K562 (cell line): ENCODE data around the gene SETD1B. TPM values are rescaled to one million over a fixed set of nuclear protein-coding genes. Genes with fewer than 3 reads are reported as not detected.
A peak's percentile ranks its signal among the peaks of the same experiment; 100 is the strongest.

ENCODE experiments used
- ATAC-seq: fragments of 200-7000 bp; cut with Tn5 transposase; 3 replicates; pipeline ENCODE4 v1.9.1; 2020; ENCODE audit warnings: moderate library complexity
- BruUV-seq: library from RNA; stranded (reverse); fragments of 400-500 nt; replicated peaks from 2 replicates; lab custom pipeline; 2021; lab: Mats Ljungman, UMichigan
- CTCF ChIA-PET: fragments of 300-600 bp; formaldehyde crosslinking; extraction: SDS; loops from one replicate; lab custom pipeline; 2021; ENCODE audit warnings: low intra/inter-chr PET ratio; lab: Yijun Ruan, JAX
- POLR2A ChIA-PET: fragments of 300-600, 350-650 bp; sonication (Branson Sonifier 250); formaldehyde crosslinking; extraction: SDS; loops from one replicate; lab custom pipeline; 2021; ENCODE audit warnings: antibody characterized with exemption, inconsistent platforms; lab: Yijun Ruan, JAX
- DNase-seq, 4 experiments: peaks; one replicate each; pipeline versions ENCODE4 v3.0.0 to v3.0.0-alpha.2; 2011 to 2018; ENCODE audit warnings: low spot score in 3 of 4, mixed read lengths in 3 of 4; ENCODE audit errors: extremely low read depth in 1 of 4
- FAIRE-seq: peaks from 2 replicates; lab custom pipeline; 2011; peaks lifted over from hg19 to GRCh38; lab: Jason Lieb, UNC
- H2AFZ ChIP-seq: 2 replicates; pipeline ENCODE4 v1.6.0; 2011; ENCODE audit warnings: low read depth, low read length, control low read depth, inconsistent platforms
- H3K27ac ChIP-seq: fragments of 200-600 bp; 3 replicates; pipeline ENCODE4 v1.8.0; 2011; ENCODE audit warnings: low read depth, mild to moderate bottlenecking, control low read depth, inconsistent platforms, low read length, moderate library complexity, mixed read lengths; ENCODE audit errors: extremely low read depth
- H3K27me3 ChIP-seq, 2 experiments: fragments of 300-600 bp in 1 of 2; 2 replicates in 1 of 2; 3 replicates in 1 of 2; pipeline versions ENCODE4 v1.6.0 to v1.8.0; 2011; ENCODE audit warnings: inconsistent platforms in 2 of 2, low read length in 2 of 2, mild to moderate bottlenecking in 1 of 2, mixed read lengths in 1 of 2, moderate library complexity in 1 of 2; ENCODE audit not compliant: control insufficient read depth in 2 of 2, insufficient read depth in 2 of 2
- H3K36me3 ChIP-seq: fragments of 300-600 bp; 3 replicates; pipeline ENCODE4 v1.8.0; 2011; ENCODE audit warnings: mild to moderate bottlenecking, low read length, inconsistent platforms; ENCODE audit not compliant: control insufficient read depth, insufficient read depth
- H3K4me1 ChIP-seq, 2 experiments: fragments of 200-600 bp in 1 of 2; replicated peaks in 1 of 2; 2 replicates in 1 of 2; 3 replicates in 1 of 2; pipeline versions ENCODE4 v1.5.1 to v1.8.0; 2011; ENCODE audit warnings: inconsistent platforms in 2 of 2, low read length in 2 of 2, mild to moderate bottlenecking in 1 of 2, mixed read lengths in 1 of 2, moderate library complexity in 1 of 2; ENCODE audit not compliant: control insufficient read depth in 2 of 2, insufficient read depth in 2 of 2
- H3K4me2 ChIP-seq: 2 replicates; pipeline ENCODE4 v1.6.1; 2011; ENCODE audit warnings: low read length, control low read depth, inconsistent platforms, mixed read lengths; ENCODE audit not compliant: insufficient read depth
- H3K4me3 ChIP-seq: fragments of 200-600 bp; sonication (generic), shearing (Covaris generic); 2 replicates; pipeline ENCODE4 v1.5.1; 2016; ENCODE audit warnings: control low read depth, inconsistent platforms
- H3K79me2 ChIP-seq: fragments of 200-600 bp; 3 replicates; pipeline ENCODE4 v1.8.0; 2011; ENCODE audit warnings: low read length, inconsistent platforms; ENCODE audit not compliant: control insufficient read depth, insufficient read depth
- H3K9ac ChIP-seq, 2 experiments: 2 replicates each; pipeline versions ENCODE4 v1.6.0 to v1.6.1; 2011; ENCODE audit warnings: low read depth in 2 of 2, low read length in 2 of 2, control low read depth in 1 of 2, inconsistent platforms in 1 of 2, mild to moderate bottlenecking in 1 of 2, mixed read lengths in 1 of 2; ENCODE audit not compliant: insufficient read depth in 1 of 2
- H3K9me1 ChIP-seq: one replicate; pipeline ENCODE4 v1.6.0; 2011; ENCODE audit warnings: inconsistent platforms, mild to moderate bottlenecking, low read length, moderate library complexity; ENCODE audit not compliant: control insufficient read depth, insufficient read depth
- H3K9me3 ChIP-seq: replicated peaks from 2 replicates; pipeline ENCODE4 v1.5.1; 2011; ENCODE audit warnings: low read depth, low read length, inconsistent platforms; ENCODE audit not compliant: control insufficient read depth, insufficient read depth
- H4K20me1 ChIP-seq: replicated peaks from 2 replicates; pipeline ENCODE4 v1.6.1; 2011; ENCODE audit warnings: low read length, inconsistent platforms, mixed read lengths; ENCODE audit not compliant: control insufficient read depth, insufficient read depth
- BACH1 ChIP-seq: fragments of 200-800 bp; sonication (Bioruptor generic); IDR thresholded peaks from 2 replicates; pipeline ENCODE4 v1.6.1; 2016; ENCODE audit warnings: missing genetic modification characterization, missing compliant biosample characterization
- DMBX1 ChIP-seq: fragments of 250-450 bp; sonication (Bioruptor Pico); IDR thresholded peaks from 2 replicates; pipeline ENCODE4 v1.8.0; 2022; ENCODE audit warnings: inconsistent platforms, mild to moderate bottlenecking, moderate library complexity, borderline replicate concordance
- ELF4 ChIP-seq: fragments of 450-650 bp; formaldehyde crosslinking; IDR thresholded peaks from 2 replicates; pipeline ENCODE4 v1.4.0; 2022; ENCODE audit warnings: missing genetic modification characterization
- FUS ChIP-seq: fragments of 200-400 bp; formaldehyde crosslinking; optimal IDR thresholded peaks from 2 replicates; pipeline ENCODE3; 2017; ENCODE audit warnings: low read depth, low read length
- PTBP1 ChIP-seq: fragments of 200-400 bp; formaldehyde crosslinking; IDR thresholded peaks from 2 replicates; pipeline ENCODE4 v1.6.1; 2017; ENCODE audit warnings: low read depth, low read length
- RCOR1 ChIP-seq, 2 experiments: IDR thresholded peaks; 2 replicates each; pipeline ENCODE4 v1.6.1; 2012; ENCODE audit warnings: low read depth in 2 of 2, low read length in 2 of 2, borderline replicate concordance in 1 of 2, improper control_type of control experiment in 1 of 2
- SIN3A ChIP-seq, 2 experiments: fragments of 150-350 bp in 1 of 2; IDR thresholded peaks; 2 replicates each; pipeline ENCODE4 v1.6.1; 2011 to 2016; ENCODE audit warnings: borderline replicate concordance in 2 of 2, low read depth in 2 of 2, low read length in 2 of 2, mild to moderate bottlenecking in 2 of 2, moderate library complexity in 2 of 2; ENCODE audit not compliant: control insufficient read depth in 1 of 2
- SMAD4 ChIP-seq: fragments of 250-450 bp; sonication (Bioruptor Pico); conservative IDR thresholded peaks from 2 replicates; pipeline ENCODE4 v1.8.0; 2021; ENCODE audit warnings: inconsistent platforms, mild to moderate bottlenecking, moderate library complexity
- VEZF1 ChIP-seq: fragments of 200-800 bp; sonication (Bioruptor generic); IDR thresholded peaks from 2 replicates; pipeline ENCODE4 v1.6.1; 2017; ENCODE audit warnings: missing genetic modification characterization, missing compliant biosample characterization
- ZNF511 ChIP-seq: sonication (generic); formaldehyde crosslinking; IDR thresholded peaks from 2 replicates; pipeline ENCODE4 v1.8.0; 2022; ENCODE audit warnings: mild to moderate bottlenecking, missing genetic modification reagents
- WGBS: fragments of 100-300 bp; shearing (Covaris generic); methylation state at CpG from one replicate; pipeline ENCODE4 v1.1.6; 2016; ENCODE audit warnings: low coverage, mixed read lengths; ENCODE audit not compliant: insufficient coverage; ENCODE audit errors: missing lambda C conversion rate; 5-methylcytosine and 5-hydroxymethylcytosine counted together
- in situ Hi-C: fragments of 300-500 bp; cut with MboI; formaldehyde crosslinking; loops from 4 replicates; pipeline ENCODE4 v1.15.0; 2018; ENCODE audit warnings: inconsistent platforms, mixed read lengths
- intact Hi-C: fragments of 100-400 bp; cut with micrococcal nuclease; formaldehyde crosslinking; loops from 2 replicates; pipeline ENCODE4 v1.14.2; 2022
- polyA plus RNA-seq, 8 experiments: library from polyadenylated mRNA; depleted of rRNA in 4 of 8; stranded (reverse) in 5 of 8; unstranded in 3 of 8; fragments of >200 nt; fragmentation: Nextera tagmentation in 2 of 8; fragmentation: Illumina TruSeq in 1 of 8; extraction: Ambion mirVana in 2 of 8; extraction: Trizol in 1 of 8; gene quantifications; 2 replicates each; pipeline versions ENCODE4 v1.2.1 to v1.2.3, GENCODE V29; 2011 to 2014; ENCODE audit warnings: inconsistent platforms in 1 of 8, missing spikeins in 1 of 8
- total RNA-seq, 7 experiments: library from RNA; depleted of rRNA in 6 of 7; stranded (reverse); fragments of >200 nt in 6 of 7; fragmentation: Illumina TruSeq in 2 of 7; extraction: Trizol in 2 of 7; gene quantifications; 2 replicates each; pipeline versions ENCODE4 v1.2.1 to v1.2.3, GENCODE V29; 2011 to 2021; ENCODE audit warnings: low replicate concordance in 1 of 7
- TF ChIP-seq, protein P1 (sequence below): fragments of 250-450 bp; sonication (Bioruptor Pico); IDR thresholded peaks from 2 replicates; pipeline ENCODE4 v1.4.0; 2020

Gene SETD1B
- total and polyA plus RNA-seq, 9 of the 15 experiments (the other 6 are each of a cell fraction or from before 2014, with no cell fraction given), result 0.48 to 26.6 (median 2.3) TPM

DNA sequence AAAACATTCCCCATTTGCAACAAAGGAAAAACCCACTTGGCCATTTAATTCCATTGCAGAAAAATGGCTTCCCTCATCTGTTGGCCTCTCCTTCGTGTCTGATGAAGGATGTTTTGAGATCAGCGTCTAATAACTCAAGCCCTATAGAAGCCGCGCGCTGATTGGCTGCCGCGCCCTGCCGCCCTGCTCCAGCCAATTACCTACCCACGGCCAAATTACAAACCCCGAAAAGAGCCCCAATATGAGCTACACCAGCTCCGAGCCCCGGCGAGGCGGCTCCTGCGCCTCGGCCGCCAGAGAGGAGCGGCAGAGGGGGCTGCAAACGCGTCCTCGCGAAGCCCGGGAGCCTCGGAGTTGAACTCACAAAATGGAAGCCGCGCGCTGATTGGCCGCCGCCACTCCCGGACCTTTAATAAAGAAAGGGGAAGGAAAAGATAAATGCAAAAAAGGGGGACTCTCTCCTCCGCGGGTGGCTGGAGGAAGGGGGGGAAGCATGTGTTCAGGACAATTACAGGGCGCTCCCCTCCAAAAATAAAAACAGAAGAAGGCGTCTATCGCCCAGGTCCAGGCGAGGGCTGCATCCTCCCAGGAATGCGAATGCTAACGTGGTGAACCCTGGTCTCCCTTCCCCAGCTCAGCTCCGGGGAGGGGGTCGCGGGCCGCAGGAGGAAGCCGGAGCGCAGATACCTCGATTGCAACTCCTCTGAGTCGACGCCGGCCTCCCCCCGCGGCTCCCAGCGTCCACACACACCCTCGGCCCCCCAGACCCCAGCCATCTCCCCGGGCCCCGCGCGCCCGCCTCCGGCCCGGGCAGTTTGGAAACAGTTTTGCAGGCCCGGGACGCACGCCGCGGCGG lies 738 bp upstream of the SETD1B start:
- DNase-seq (peak; percentile 70 to 96 (median 84)), FAIRE-seq (peak; percentile 93), ATAC-seq (peak; percentile 30)
- Histone ChIP-seq H4K20me1 (0 out of 2 replicates have a peak, but pooled peaks cover 3% of the 10 kb centered on the region), H3K79me2 (peaks cover 87% of the 10 kb centered on the region), H2AFZ (peak overlapping the region; percentile 64), H3K4me1 (peaks cover 21 to 64% of the 10 kb centered on the region in 2 experiments; a peak in 4 of 5 replicates), H3K9me1 (no peaks in the 10 kb centered on the region), H3K27me3 (no peaks in the 10 kb centered on the region), H3K36me3 (peaks cover 34% of the 10 kb centered on the region), H3K27ac (peak overlapping the region; percentile 99), H3K9me3 (no peaks in the 10 kb centered on the region), H3K4me3 (peak overlapping the region; percentile 80), H3K4me2 (peak overlapping the region; percentile 82), H3K9ac (peak overlapping the region; percentile 92 to 100)
- intact Hi-C loops (no loop called here), in situ Hi-C loops (no loop called here)
- WGBS, result under 1% methylated on average over 52 of the region's 65 CpGs
- BruUV-seq, result TSS peak; percentile 41
- CTCF ChIA-PET, result no interaction called here
- POLR2A ChIA-PET, result interaction anchor here (0.6 to 12.1 kb wide), 19 partner anchors 8 to 1429 kb away, joined by 3 to 194 read pairs (median 4); partner anchors contain the start of genes RHOF and TMEM120B
- TF ChIP-seq FUS (no peak), VEZF1 (CRISPR knock-in tag) (peak; percentile 93), PTBP1 (no peak), SMAD4 (no peak; the same call in 1 of the 2 replicates), DMBX1 (0 out of 2 replicates have a peak, but pooled peaks have one; percentile 44), ZNF511 (peak; percentile 61; the same call in 1 of the 2 replicates), ELF4 (CRISPR knock-in tag) (no peak), BACH1 (tag) (no peak; the same call in 1 of the 2 replicates), SIN3A (IDR thresholded peaks at IDR 0.05; ENCODE audit: borderline replicate concordance in 2 of 2, control insufficient read depth in 1 of 2, low read depth in 2 of 2, low read length in 2 of 2) (peak; percentile 23 to 85; a peak in 2 of 4 replicates), RCOR1 (IDR thresholded peaks at IDR 0.05; ENCODE audit: borderline replicate concordance in 1 of 2, low read depth in 2 of 2, low read length in 2 of 2) (peak in 1 of 2 experiments; percentile 73; a peak in 2 of 4 replicates)
- TF ChIP-seq, protein P1, sequence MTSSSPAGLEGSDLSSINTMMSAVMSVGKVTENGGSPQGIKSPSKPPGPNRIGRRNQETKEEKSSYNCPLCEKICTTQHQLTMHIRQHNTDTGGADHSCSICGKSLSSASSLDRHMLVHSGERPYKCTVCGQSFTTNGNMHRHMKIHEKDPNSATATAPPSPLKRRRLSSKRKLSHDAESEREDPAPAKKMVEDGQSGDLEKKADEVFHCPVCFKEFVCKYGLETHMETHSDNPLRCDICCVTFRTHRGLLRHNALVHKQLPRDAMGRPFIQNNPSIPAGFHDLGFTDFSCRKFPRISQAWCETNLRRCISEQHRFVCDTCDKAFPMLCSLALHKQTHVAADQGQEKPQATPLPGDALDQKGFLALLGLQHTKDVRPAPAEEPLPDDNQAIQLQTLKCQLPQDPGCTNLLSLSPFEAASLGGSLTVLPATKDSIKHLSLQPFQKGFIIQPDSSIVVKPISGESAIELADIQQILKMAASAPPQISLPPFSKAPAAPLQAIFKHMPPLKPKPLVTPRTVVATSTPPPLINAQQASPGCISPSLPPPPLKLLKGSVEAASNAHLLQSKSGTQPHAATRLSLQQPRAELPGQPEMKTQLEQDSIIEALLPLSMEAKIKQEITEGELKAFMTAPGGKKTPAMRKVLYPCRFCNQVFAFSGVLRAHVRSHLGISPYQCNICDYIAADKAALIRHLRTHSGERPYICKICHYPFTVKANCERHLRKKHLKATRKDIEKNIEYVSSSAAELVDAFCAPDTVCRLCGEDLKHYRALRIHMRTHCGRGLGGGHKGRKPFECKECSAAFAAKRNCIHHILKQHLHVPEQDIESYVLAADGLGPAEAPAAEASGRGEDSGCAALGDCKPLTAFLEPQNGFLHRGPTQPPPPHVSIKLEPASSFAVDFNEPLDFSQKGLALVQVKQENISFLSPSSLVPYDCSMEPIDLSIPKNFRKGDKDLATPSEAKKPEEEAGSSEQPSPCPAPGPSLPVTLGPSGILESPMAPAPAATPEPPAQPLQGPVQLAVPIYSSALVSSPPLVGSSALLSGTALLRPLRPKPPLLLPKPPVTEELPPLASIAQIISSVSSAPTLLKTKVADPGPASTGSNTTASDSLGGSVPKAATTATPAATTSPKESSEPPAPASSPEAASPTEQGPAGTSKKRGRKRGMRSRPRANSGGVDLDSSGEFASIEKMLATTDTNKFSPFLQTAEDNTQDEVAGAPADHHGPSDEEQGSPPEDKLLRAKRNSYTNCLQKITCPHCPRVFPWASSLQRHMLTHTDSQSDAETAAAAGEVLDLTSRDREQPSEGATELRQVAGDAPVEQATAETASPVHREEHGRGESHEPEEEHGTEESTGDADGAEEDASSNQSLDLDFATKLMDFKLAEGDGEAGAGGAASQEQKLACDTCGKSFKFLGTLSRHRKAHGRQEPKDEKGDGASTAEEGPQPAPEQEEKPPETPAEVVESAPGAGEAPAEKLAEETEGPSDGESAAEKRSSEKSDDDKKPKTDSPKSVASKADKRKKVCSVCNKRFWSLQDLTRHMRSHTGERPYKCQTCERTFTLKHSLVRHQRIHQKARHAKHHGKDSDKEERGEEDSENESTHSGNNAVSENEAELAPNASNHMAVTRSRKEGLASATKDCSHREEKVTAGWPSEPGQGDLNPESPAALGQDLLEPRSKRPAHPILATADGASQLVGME (CRISPR knock-in tag), result 0 out of 2 replicates have a peak, but pooled peaks have one; percentile 5
